HG02840 (cell line): ENCODE data around the gene SCGB1C2.
"Not testable (repeated sequence)": the region's sequence is repeated elsewhere in the genome, so short reads cannot be mapped to it uniquely, and the experiment has no call there.

Source experiments
- ATAC-seq: cut with Tn5 transposase; IDR thresholded peaks from one replicate; pipeline ENCODE4 v1.9.1; 2021; ENCODE audit warnings: mild to moderate bottlenecking, moderate library complexity, moderate number of reproducible peaks; ENCODE audit not compliant: unreplicated experiment, low FRiP score

The SCGB1C2 gene

DNA sequence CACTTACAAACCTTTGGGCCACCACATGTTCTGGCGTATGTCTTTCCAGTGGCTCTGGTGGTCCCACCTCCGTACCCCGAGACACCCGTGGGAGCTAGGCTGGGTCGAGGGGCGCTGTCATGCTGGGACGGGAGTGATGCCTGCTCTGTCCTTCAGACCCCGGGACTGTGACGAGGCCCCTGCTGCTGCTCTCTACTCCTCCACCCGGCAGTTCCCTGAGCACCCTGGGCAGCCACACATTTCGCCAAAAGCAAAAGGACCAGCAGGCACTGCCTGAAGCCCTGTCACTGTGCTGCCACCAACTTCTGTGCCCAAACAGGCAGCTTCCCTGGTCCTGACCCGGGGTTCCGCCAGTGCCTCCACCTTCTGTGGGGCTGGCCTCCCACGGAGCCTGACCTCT is 28.6 kb downstream of the SCGB1C2 start:
- no peak for ATAC-seq

- ATAC-seq = not testable (repeated sequence)
These were observed 31.2 kb downstream of the SCGB1C2 start for GRCh38 chr17:168614-169013.

- ATAC-seq = no peak
These were observed 32.8 kb downstream of the SCGB1C2 start for GRCh38 chr17:170130-170670.

DNA sequence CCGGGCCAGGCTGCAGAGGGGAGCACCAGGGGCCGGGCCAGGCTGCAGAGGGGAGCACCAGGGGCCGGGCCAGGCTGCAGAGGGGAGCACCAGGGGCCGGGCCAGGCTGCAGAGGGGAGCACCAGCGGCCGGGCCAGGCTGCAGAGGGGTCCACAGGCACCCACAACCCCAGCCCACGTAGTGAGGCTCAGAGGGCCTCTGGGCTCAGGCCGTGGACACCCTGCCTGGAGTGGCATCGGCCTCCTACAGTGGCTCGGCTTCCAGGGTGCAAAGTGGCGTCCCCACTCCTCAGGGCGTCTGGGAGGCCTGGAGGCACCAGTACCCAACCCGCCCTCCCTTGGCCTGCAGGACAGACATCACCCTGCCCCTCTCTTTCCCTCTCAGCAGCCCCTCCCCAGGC is 34.5 kb downstream of the SCGB1C2 start:
- no peak for ATAC-seq

- no peak for ATAC-seq
These were observed 35.0 kb downstream of the SCGB1C2 start for GRCh38 chr17:172401-172800.

GRCh38 chr17:173166-173911 is 36.0 kb downstream of the SCGB1C2 start:
- no peak for ATAC-seq

- ATAC-seq = no peak
These were observed 39.8 kb downstream of the SCGB1C2 start for GRCh38 chr17:177155-177554.

- no peak for ATAC-seq
These were observed 40.4 kb downstream of the SCGB1C2 start for GRCh38 chr17:177762-178161.

- no peak for ATAC-seq
These were observed 41.1 kb downstream of the SCGB1C2 start for GRCh38 chr17:178292-179065.

GRCh38 chr17:179066-179432 is 41.7 kb downstream of the SCGB1C2 start:
- ATAC-seq = no peak

DNA sequence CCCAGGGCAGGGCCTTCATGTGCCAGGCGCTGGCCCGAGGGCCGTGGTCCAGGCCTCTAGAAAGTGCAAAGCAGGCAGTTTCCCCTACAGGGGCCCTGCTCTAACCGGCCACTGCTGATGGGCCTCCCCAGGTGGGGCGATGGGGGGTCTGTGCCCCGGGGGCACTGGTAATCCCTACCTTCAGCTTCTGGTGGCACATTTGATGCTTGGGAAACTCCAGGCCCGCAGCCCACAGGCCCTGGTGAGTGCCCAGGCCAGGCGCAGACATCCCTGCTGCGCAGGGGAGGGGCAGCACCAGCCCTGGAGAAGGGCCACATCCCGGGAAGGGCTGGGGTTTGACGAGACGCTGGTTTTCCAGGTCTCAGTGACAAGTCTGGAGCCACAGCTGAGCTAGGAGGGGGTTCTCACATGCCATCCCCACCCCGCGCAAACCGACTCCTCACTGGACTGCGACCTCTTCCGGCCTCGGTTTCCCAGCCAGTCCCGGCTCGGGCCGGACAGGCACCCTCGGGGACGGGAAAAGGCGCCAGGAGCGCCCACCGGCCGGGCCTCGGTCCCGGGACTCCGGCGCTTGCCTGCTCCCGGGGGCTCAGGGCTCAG is 42.5 kb downstream of the SCGB1C2 start:
- ATAC-seq = no peak

- ATAC-seq = no peak
These were observed 43.2 kb downstream of the SCGB1C2 start for GRCh38 chr17:180381-181244.

GRCh38 chr17:181245-182049 is 44.1 kb downstream of the SCGB1C2 start, which contains the start of gene DOC2B:
Gene DOC2B (minus strand): TSS chr17:181650. CDS start chr17:181479, 171 bp downstream.
- no peak for ATAC-seq

DNA sequence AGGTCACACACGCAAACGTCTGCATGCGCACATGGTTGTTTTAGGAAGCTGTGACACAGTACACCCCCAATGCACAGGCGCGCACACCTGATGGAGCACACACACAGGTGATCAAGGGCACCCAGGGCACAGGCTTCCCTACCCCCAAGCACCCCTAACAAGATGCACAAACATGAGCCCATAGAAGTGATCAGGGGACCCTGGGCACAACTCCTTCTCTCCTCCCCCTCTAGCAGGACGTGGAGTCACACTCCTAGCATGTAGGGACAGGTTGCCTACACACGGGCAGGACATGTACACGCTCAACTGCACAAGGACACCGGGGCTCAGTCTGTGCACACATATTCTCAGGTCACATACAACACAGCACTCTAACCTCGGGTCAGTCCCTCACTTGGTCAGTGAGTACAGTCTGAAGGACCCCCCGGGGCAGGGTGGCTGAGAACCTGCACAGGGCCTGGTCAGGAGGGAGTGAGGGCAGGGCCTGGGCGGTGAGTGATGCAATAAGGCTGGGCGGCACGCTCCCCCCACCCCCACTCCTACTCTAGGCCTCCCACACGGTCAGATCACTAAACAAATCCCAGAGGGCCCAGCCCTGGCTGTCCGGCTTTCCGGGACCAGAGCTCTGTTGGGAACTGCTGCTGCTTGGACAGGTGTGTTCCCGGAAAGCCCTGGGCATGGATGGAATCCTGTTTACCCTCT is 44.8 kb downstream of the SCGB1C2 start:
- no peak for ATAC-seq

GRCh38 chr17:183021-183420 is 45.7 kb downstream of the SCGB1C2 start:
- no peak for ATAC-seq

GRCh38 chr17:185445-186138 is 48.2 kb downstream of the SCGB1C2 start:
- ATAC-seq = no peak

DNA sequence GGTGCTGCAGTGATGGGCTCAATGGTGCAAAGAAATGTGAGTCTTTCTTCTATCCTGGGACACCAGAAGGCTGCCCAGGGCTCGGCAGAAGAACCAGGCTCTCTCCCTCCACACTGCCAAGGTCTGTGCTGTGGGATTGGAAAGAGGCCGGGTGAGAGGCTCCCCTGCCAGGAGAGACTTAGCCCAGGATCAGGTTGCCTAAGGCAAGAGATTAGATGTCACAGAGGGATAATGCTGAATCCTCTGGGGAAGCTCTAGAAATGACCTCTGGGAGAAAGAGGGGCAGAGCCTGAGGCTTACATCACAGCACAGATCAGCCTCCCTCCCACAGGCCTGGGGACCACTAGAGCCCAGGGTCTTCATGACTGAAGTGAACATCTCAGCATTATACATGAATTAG is 49.8 kb downstream of the SCGB1C2 start:
- ATAC-seq = no peak
